Trophoblast cell (in vitro differentiated cells and primary cell): ENCODE measurements around the gene CNN2.

ENCODE experiments used
- DNase-seq, 2 donors: peaks; one replicate each; pipeline ENCODE4 v3.0.0-alpha.2; 2016
- H2AFZ ChIP-seq: 2 replicates; pipeline ENCODE4 v1.6.1; 2013; ENCODE audit warnings: low read length, moderate library complexity, mild to moderate bottlenecking; ENCODE audit not compliant: insufficient read depth, poor library complexity
- H2AK5ac ChIP-seq: 2 replicates; pipeline ENCODE4 v1.6.1; 2013; ENCODE audit warnings: mild to moderate bottlenecking, low read length
- H2BK120ac ChIP-seq: 2 replicates; pipeline ENCODE4 v1.6.1; 2013; ENCODE audit warnings: low read length, mild to moderate bottlenecking, moderate library complexity; ENCODE audit not compliant: insufficient read depth, poor library complexity
- H2BK12ac ChIP-seq: 2 replicates; pipeline ENCODE4 v1.6.1; 2013; ENCODE audit warnings: mild to moderate bottlenecking, low read length, moderate library complexity
- H2BK5ac ChIP-seq: 2 replicates; pipeline ENCODE4 v1.6.1; 2013; ENCODE audit warnings: low read length, low read depth, moderate library complexity, mild to moderate bottlenecking; ENCODE audit not compliant: poor library complexity
- H3K14ac ChIP-seq: 2 replicates; pipeline ENCODE4 v1.6.1; 2013; ENCODE audit warnings: mild to moderate bottlenecking, low read length
- H3K18ac ChIP-seq: 2 replicates; pipeline ENCODE4 v1.6.1; 2013; ENCODE audit warnings: mild to moderate bottlenecking, low read length
- H3K23ac ChIP-seq: 2 replicates; pipeline ENCODE4 v1.6.1; 2013; ENCODE audit warnings: low read length
- H3K27ac ChIP-seq: 2 replicates; pipeline ENCODE4 v1.5.1; 2013; ENCODE audit warnings: low read depth, mild to moderate bottlenecking, inconsistent platforms, low read length, moderate library complexity
- H3K27me3 ChIP-seq: 2 replicates; pipeline ENCODE4 v1.6.1; 2013; ENCODE audit warnings: inconsistent platforms, mild to moderate bottlenecking, low read length, moderate library complexity; ENCODE audit not compliant: insufficient read depth
- H3K36me3 ChIP-seq, 2 experiments: 1 replicate in 1 of 2; 2 replicates in 1 of 2; pipeline ENCODE4 v1.6.1; 2013; ENCODE audit warnings: low read length in 2 of 2, mild to moderate bottlenecking in 2 of 2, moderate library complexity in 1 of 2; ENCODE audit not compliant: insufficient read depth in 2 of 2, control insufficient read depth in 1 of 2
- H3K4ac ChIP-seq: 2 replicates; pipeline ENCODE4 v1.6.1; 2013; ENCODE audit warnings: low read depth, mild to moderate bottlenecking, low read length, moderate library complexity
- H3K4me1 ChIP-seq, 2 experiments: 1 replicate in 1 of 2; 2 replicates in 1 of 2; pipeline ENCODE4 v1.6.1; 2013; ENCODE audit warnings: low read length in 2 of 2, mild to moderate bottlenecking in 2 of 2, moderate library complexity in 1 of 2; ENCODE audit not compliant: insufficient read depth in 2 of 2, control insufficient read depth in 1 of 2
- H3K4me2 ChIP-seq: 2 replicates; pipeline ENCODE4 v1.6.1; 2013; ENCODE audit warnings: inconsistent platforms, mild to moderate bottlenecking, low read length, moderate library complexity
- H3K4me3 ChIP-seq: 2 replicates; pipeline ENCODE4 v1.5.1; 2013; ENCODE audit warnings: mild to moderate bottlenecking, low read depth, low read length, inconsistent platforms
- H3K79me1 ChIP-seq: one replicate; pipeline ENCODE4 v1.6.1; 2013; ENCODE audit warnings: low read length
- H3K79me2 ChIP-seq: 2 replicates; pipeline ENCODE4 v1.6.1; 2013; ENCODE audit warnings: low read length, mild to moderate bottlenecking; ENCODE audit not compliant: control insufficient read depth, insufficient read depth, poor library complexity
- H3K9ac ChIP-seq: 2 replicates; pipeline ENCODE4 v1.6.1; 2013; ENCODE audit warnings: mild to moderate bottlenecking, low read length
- H3K9me3 ChIP-seq: 2 replicates; pipeline ENCODE4 v1.6.1; 2013; ENCODE audit warnings: low read depth, mild to moderate bottlenecking, control low read depth, inconsistent platforms, low read length; ENCODE audit not compliant: insufficient read depth
- H4K12ac ChIP-seq: 2 replicates; pipeline ENCODE4 v1.6.1; 2013; ENCODE audit warnings: low read depth, mild to moderate bottlenecking, low read length, moderate library complexity
- H4K8ac ChIP-seq: 2 replicates; pipeline ENCODE4 v1.6.1; 2013; ENCODE audit warnings: low read depth, mild to moderate bottlenecking, low read length, moderate library complexity
- H4K91ac ChIP-seq: one replicate; pipeline ENCODE4 v1.6.1; 2013; ENCODE audit warnings: low read depth, mild to moderate bottlenecking, low read length, moderate library complexity
- WGBS: extraction: QIAGEN DNeasy Blood & Tissue Kit; methylation state at CpG from one replicate; pipeline ENCODE4 v1.1.7; 2013; ENCODE audit warnings: missing lambda C conversion rate; ENCODE audit not compliant: insufficient read length, insufficient coverage; ENCODE audit errors: extremely low coverage; 5-methylcytosine and 5-hydroxymethylcytosine counted together

CNN2 gene

DNA sequence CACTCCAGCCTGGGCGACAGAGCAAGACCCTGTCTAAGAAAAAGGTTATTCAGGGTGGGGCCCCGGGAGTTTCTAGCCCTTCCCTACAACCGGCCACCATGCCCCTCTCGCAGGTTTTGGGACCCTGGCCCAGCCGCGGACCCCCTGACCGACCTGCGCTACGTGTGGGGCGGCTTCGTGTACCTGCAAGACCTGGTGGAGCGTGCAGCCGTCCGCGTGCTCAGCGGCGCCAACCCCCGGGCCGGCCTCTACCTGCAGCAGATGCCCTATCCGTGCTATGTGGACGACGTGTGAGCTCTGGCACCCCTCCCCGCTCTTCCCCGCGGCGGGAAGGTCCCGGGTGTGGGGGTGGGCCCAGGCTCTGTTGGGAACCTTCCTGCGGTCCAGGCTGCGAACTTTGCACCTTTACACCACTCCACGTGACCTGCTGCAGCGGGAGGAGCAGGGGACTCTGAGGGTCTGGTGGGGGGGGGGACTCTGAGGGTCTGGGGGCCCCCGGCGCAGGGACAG, 19.8 kb downstream of the CNN2 start:
- Histone ChIP-seq H3K9me3 (peaks cover 7% of the 10 kb centered on the region), H4K12ac (no peak overlapping the region), H3K27me3 (no peaks in the 10 kb centered on the region), H3K14ac (no peak overlapping the region), H2BK12ac (no peak overlapping the region), H3K23ac (no peak overlapping the region), H2BK5ac (no peak overlapping the region), H3K27ac (no peak overlapping the region), H3K79me2 (no peaks in the 10 kb centered on the region), H3K4me1 (peaks cover 2 to 3% of the 10 kb centered on the region in 2 experiments), H3K36me3 (peaks cover 27 to 28% of the 10 kb centered on the region in 2 experiments), H3K9ac (no peak overlapping the region), H3K4ac (no peak overlapping the region), H3K18ac (no peak overlapping the region), H3K79me1 (no peaks in the 10 kb centered on the region), H3K4me2 (no peak overlapping the region), H4K8ac (no peak overlapping the region), H2BK120ac (no peak overlapping the region), H4K91ac (no peak overlapping the region), H2AK5ac (no peak overlapping the region), H2AFZ (no peak overlapping the region), H3K4me3 (no peak overlapping the region)
- DNase-seq, result no peak
- no CpG with 5 or more reads among the region's 33 CpGs for WGBS

DNA sequence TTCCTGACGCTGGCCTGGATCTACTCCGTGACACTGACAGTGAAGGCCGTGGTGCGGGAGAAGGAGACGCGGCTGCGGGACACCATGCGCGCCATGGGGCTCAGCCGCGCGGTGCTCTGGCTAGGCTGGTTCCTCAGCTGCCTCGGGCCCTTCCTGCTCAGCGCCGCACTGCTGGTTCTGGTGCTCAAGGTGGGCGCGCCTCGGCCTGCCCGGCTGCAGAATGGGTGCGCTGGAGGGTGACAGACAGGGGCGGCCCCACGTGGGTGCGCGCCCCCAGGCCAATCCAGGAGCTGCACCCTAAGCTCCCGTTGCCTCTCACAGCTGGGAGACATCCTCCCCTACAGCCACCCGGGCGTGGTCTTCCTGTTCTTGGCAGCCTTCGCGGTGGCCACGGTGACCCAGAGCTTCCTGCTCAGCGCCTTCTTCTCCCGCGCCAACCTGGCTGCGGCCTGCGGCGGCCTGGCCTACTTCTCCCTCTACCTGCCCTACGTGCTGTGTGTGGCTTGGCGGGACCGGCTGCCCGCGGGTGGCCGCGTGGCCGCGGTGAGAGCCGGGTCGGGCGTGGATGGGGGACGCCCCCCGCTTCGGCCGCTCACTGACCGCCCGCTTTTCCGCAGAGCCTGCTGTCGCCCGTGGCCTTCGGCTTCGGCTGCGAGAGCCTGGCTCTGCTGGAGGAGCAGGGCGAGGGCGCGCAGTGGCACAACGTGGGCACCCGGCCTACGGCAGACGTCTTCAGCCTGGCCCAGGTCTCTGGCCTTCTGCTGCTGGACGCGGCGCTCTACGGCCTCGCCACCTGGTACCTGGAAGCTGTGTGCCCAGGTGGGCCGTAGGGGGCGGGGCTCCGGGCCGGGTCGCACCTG, 20.7 kb downstream of the CNN2 start:
- no peak overlapping the region for H3K23ac ChIP-seq
- H2BK12ac ChIP-seq, result no peak overlapping the region
- no peak overlapping the region for H3K4me2 ChIP-seq
- no peak overlapping the region for H3K4ac ChIP-seq
- H3K79me1 ChIP-seq, result no peaks in the 10 kb centered on the region
- no peak overlapping the region for H4K91ac ChIP-seq
- no peak overlapping the region for H4K8ac ChIP-seq
- no peak overlapping the region for H2BK120ac ChIP-seq
- no peak for DNase-seq
- H3K9me3 ChIP-seq, result peaks cover 9% of the 10 kb centered on the region
- no peaks in the 10 kb centered on the region for H3K79me2 ChIP-seq
- peaks cover 27 to 28% of the 10 kb centered on the region in 2 experiments for H3K36me3 ChIP-seq
- no peak overlapping the region for H2BK5ac ChIP-seq
- H3K18ac ChIP-seq, result no peak overlapping the region
- H2AK5ac ChIP-seq, result no peak overlapping the region
- no peak overlapping the region for H3K9ac ChIP-seq
- H3K14ac ChIP-seq, result no peak overlapping the region
- no CpG with 5 or more reads among the region's 77 CpGs for WGBS
- H3K4me1 ChIP-seq, result no peaks in the 10 kb centered on the region
- no peaks in the 10 kb centered on the region for H3K27me3 ChIP-seq
- H3K4me3 ChIP-seq, result no peak overlapping the region
- no peak overlapping the region for H2AFZ ChIP-seq
- no peak overlapping the region for H3K27ac ChIP-seq
- no peak overlapping the region for H4K12ac ChIP-seq

DNA sequence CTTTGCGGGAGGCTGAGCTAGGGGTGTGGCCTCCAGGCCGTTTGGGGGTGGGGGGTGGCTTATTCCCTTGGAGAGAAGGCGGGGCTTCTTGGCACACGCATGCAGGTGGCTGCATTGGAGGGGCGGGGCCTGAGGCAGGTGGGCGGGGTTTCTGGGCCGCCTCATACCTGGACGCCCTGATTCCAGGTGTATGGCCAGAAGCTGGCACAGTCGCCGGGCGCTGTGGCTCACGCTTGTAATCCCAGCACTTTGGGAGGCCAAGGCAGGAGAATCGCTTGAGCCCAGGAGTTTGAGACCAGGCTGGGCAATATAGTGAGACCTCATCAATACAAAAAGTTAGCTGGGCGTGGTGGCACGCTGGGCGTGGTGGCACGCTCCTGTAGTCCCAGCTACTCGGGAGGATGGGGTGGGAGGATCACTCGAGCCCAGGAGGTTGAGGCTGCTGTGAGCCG, 21.3 kb downstream of the CNN2 start:
- Histone ChIP-seq H3K4ac (no peak overlapping the region), H3K9ac (no peak overlapping the region), H3K23ac (no peak overlapping the region), H4K8ac (no peak overlapping the region), H2AK5ac (no peak overlapping the region), H3K27ac (no peak overlapping the region), H2BK12ac (no peak overlapping the region), H2BK120ac (no peak overlapping the region), H3K36me3 (peaks cover 21 to 23% of the 10 kb centered on the region in 2 experiments), H3K18ac (no peak overlapping the region), H4K12ac (no peak overlapping the region), H3K4me3 (no peak overlapping the region), H4K91ac (no peak overlapping the region), H3K79me2 (no peaks in the 10 kb centered on the region), H3K4me2 (no peak overlapping the region), H2BK5ac (no peak overlapping the region), H3K27me3 (no peaks in the 10 kb centered on the region), H3K4me1 (no peaks in the 10 kb centered on the region), H3K79me1 (no peaks in the 10 kb centered on the region), H3K14ac (no peak overlapping the region), H2AFZ (no peak overlapping the region), H3K9me3 (peaks cover 9% of the 10 kb centered on the region)
- DNase-seq, result no peak
- no CpG with 5 or more reads among the region's 20 CpGs for WGBS

DNA sequence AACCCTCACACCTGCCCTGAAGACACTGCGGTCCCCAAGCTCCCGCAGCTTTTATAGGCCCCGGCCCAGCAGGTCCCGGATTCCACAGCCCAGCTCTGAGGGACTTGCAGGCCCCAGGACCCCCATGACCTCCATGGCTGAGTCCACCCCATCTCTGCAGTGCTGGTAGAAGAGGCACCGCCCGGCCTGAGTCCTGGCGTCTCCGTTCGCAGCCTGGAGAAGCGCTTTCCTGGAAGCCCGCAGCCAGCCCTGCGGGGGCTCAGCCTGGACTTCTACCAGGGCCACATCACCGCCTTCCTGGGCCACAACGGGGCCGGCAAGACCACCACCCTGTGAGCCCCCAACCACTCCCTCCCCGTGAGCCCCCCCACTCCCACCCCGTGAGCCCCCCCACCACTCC, 22.7 kb downstream of the CNN2 start:
- Histone ChIP-seq H2AK5ac (no peak overlapping the region), H2BK5ac (no peak overlapping the region), H3K14ac (no peak overlapping the region), H3K4me3 (no peak overlapping the region), H4K8ac (no peak overlapping the region), H3K4ac (no peak overlapping the region), H2AFZ (no peak overlapping the region), H3K23ac (no peak overlapping the region), H3K27ac (no peak overlapping the region), H3K9me3 (peaks cover 9% of the 10 kb centered on the region), H3K18ac (no peak overlapping the region), H4K12ac (no peak overlapping the region), H3K4me2 (no peak overlapping the region), H3K27me3 (no peaks in the 10 kb centered on the region), H4K91ac (no peak overlapping the region), H2BK12ac (no peak overlapping the region), H3K36me3 (peaks cover 20 to 32% of the 10 kb centered on the region in 2 experiments), H3K4me1 (no peaks in the 10 kb centered on the region), H3K9ac (no peak overlapping the region), H2BK120ac (no peak overlapping the region), H3K79me1 (no peaks in the 10 kb centered on the region), H3K79me2 (no peaks in the 10 kb centered on the region)
- no peak for DNase-seq
- no CpG with 5 or more reads among the region's 17 CpGs for WGBS
